ACHN (cell line): Measurements from ENCODE around the gene CRLF3.
"Not testable (repeated sequence)": the region's sequence is repeated elsewhere in the genome, so short reads cannot be mapped to it uniquely, and the experiment has no call there.

ENCODE experiments used
- DNase-seq: peaks from one replicate; pipeline ENCODE4 v3.0.0-alpha.2; 2015
- in situ Hi-C: cut with HindIII; loops from 2 replicates; pipeline ENCODE4 v1.10.0; 2017; ENCODE audit warnings: low sequenced_read_pairs, low pct_ligation_motif_present, low pct_unique_long_range_greater_than_20kb

Gene CRLF3

DNA sequence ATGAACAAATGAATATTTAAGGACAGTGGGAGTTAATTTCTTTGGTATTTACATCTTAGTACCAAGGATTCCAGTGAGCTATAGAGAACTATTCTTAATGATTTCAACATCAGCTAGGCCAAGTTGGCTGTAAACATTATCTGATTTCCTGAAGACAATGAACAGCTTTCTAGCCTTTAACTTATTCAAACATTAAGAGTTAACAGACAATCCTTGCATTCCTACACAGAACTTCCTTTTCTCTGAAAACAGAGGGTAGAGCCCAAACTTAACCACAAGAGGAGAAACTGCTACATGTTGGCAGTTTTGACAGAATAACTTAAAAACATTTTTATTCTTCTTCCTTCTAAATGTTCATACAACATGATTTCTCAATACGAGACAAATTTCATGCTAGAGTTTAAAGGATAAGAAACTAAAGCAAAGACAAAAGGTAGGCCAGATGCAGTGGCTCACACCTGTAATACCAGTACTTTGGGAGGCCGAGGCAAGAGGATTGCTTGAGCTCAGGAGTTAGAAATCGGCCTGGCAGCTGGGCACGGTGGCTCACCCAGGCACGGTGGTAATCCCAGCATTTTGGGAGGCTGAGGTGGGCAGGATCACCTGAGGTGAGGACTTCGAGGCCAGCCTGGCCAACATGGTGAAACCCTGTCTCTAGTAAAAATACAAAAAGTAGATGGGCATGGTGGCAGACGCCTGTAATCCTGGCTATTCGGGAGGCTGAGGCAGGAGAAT, 4.4 kb downstream of the CRLF3 start:
- DNase-seq: no peak

DNA sequence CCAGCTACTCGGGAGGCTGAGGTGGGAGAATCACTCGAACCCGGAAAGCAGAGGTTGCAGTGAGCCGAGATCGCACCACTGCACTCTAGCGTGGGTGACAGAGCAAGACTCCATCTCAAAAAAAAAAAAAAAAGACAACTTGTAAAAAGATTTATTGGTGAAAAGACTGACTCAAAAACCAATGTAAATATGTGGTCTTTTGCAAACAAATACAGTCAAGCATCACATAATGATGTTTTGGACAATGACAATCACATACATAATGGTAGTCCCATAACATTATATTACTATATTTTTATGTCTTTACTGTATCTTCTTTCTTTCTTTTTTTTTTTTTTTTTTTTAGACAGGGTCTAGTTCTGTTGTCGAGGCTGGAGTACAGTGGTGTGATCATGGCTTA, 8.3 kb downstream of the CRLF3 start:
- no peak for DNase-seq
- in situ Hi-C loops: no loop called here

More for the DNA sequence above, 4.4 kb downstream of the CRLF3 start:
- in situ Hi-C loops: no loop called here

DNA sequence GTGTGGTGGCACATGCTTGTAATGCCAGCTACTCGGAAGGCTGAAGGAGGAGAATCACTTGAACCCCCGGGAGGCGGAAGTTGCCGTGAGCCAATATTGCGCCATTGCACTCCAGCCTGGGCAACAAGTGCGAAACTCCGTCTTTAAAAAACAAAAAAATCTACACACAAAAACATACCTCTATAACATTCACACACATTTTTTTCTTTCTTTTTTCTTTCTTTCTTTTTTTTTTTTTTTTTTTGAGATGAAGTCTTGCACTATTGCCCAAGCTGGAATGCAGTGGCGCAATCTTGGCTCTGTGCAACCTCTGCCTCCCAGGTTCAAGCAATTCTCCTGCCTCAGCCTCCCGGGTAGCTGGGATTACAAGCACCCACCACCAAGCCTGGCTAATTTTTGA, 9.6 kb downstream of the CRLF3 start:
- DNase-seq, in situ Hi-C loops: not testable (repeated sequence)

DNA sequence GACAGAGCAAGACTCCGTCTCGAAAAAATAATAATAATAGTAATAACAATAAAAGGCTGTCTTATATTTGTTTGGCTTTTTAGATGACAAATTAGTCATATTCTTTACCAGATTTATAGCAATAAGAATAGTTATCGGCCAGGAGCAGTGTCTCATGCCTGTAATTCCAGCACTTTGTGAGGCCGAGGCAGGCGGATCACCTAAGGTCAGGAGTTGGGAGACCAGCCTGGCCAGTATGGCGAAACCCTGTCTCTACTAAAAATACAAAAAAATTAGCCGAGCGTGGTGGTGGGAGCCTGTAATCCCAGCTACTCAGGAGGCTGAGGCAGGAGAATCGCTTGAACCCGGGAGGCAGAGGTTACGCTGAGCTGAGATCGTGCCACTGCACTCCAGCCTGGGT, 10.3 kb downstream of the CRLF3 start:
- DNase-seq, in situ Hi-C loops: not testable (repeated sequence)

DNA sequence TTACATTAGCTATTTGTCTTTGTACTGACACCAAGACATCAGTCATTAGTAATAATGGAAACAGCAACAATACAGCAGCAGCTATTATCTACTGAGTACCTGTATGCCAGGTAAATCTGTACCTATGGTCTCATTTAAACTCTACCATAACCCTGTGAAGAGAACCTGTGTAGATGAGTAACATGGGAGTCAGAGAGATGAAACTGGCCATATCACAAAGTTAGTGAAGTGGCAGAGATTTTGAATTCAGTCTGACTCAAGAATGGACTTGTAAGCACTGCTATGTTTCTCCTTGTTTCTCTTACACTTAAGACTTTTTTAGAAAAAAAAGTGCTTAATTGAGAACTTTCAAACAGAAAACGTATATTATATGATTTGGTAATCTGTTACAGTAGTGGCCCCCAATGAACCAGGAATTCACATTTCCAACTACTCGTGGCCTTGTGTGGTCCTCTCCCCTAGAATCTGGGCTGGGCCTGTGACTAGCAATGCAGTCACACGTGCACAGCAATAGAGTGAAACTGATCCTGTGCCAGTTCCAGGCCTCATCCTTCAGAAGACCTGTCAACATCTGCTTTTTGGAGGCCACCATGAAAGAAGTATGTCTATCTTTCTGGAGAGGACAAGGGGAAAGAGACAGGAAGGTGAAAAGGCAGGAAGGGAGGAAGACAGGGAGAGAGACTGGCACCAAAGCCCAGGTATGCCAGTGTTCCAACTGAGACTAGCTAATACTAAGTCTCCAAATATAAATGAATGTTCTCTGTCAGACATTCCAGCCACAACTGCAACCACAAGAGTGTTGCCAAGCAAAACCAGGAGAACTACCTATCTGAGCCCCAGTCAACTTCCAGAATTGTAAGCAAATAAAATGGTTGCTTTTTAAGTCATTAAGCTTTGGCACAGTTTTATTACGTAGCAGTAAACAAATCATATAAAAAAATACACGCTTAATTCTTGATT, 12.0 kb downstream of the CRLF3 start:
- no peak for DNase-seq
- in situ Hi-C loops: no loop called here

DNA sequence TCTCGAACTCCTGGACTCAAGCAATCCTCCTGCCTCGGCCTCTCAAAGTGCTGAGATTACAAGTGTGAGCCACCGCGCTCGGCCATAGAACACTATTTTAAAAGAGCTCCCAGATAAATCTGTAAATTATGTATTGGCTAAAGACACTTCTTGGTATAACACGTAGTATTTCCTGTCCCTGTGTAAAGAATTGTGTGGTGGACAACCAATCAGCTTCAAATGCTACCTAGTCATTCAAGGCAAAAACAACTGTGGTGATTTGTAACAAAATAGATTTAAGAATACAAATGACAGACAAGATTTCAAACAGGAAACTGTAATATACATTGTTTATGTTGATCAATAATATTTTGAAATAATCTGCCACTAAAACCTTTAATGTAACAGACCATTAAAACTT, 14.6 kb downstream of the CRLF3 start:
- no peak for DNase-seq

DNA sequence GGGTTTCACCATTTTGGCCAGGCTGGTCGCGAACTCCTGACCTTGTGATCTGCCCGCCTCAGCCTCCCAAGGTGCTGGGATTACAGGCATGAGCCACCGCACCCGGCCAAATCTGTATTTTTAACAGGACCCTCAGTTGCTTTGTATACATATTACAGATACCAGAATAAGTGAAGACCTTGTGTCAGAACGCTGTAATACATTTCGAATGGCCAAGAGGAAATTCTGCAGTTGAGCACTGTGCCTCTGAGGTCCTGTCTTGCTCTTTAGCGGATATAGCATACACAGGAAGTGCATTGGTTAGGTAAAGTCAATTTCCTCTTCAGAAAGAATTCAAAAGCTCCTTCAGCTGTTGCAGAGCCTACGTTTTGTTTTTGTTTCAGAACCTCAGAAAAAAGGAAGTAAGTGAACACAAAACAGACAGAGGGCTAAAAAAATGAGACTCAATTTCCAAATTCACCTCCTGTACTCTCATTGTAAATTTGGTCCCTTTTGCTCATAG, 15.7 kb downstream of the CRLF3 start:
- DNase-seq: no peak
- in situ Hi-C loops: no loop called here

More for the DNA sequence above, 14.6 kb downstream of the CRLF3 start:
- in situ Hi-C loops: no loop called here

DNA sequence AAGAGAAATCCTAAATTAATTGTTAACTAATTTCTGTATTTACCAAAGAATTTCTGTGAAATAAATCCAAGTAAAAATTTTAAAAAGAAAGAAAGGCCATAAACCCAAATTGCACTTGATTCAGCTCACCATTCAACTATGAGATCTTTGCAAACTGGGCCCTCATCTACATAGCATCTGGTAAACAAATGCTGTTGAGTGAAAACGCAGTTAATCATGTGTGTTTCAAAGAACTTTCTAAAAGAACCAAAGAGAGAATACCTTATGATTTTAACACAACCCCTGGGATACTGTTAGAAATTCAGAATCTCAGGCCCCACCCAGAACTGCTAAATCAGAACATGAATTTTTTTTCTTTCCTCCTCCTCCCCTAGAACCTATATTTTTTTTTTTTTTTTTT, 16.6 kb downstream of the CRLF3 start:
- in situ Hi-C loops: no loop called here
- DNase-seq: no peak

DNA sequence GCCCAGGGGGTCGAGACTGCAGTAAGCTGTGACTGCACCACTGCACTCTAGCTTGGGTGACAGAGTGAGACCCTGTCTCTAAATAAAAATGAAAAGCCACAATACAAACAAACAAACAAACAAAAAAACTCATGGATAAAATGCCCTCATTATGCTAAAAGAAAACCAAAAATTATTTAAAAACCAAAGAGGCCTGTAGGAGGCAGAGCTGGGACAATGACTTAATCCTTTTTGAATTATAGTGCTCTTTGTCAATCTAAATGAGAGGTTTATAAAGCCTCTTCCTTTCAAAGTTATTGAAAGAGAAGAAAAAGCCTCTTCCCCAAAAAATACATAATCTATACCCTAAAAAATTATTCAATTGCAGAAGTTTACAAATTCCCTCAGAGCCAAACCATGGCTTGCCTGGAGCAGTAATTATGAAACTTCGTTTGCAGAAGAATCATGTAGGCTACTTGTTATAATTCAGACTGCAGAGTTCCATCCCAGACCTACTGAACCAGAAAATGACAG, 18.5 kb downstream of the CRLF3 start:
- no peak for DNase-seq
- in situ Hi-C loops: no loop called here

DNA sequence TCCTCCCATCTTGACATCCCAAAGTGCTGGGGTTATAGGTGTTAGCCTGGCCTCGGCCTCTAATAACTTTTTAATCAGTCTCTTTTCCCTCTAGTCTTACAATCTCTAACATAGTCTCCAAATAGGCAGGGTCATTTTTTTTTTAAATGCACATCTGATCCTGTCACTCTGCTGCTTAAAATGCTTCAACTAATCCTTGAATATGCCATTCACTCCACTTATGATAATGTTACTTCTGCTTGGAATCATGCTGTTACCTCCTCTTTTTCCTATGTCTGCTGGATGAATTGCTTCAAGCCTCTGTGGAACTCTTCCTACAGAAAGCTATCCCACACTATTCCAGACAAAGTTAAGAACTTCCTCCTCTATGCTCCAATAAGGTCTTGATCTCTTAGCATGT, 22.8 kb downstream of the CRLF3 start:
- in situ Hi-C loops: no loop called here
- no peak for DNase-seq

DNA sequence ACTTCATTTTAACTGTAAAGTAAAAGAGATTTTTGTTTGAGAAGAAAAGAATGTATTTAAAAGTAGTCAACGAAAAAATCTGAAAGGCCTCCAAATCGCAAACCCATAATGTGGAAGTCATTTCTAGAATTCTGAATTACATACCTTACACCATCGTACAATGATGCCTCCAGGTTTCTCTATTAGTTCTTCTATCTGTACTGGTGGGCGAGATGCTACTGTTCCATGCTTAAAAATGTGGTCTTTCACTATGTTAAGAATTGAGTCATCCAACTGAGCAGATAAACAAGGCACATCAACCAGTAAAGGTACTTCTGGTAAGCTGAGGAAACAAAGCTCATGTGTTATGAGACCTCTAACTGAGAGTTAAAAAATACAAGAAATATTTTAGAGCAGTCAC, 28.5 kb downstream of the CRLF3 start:
- in situ Hi-C loops: no loop called here
- no peak for DNase-seq

DNA sequence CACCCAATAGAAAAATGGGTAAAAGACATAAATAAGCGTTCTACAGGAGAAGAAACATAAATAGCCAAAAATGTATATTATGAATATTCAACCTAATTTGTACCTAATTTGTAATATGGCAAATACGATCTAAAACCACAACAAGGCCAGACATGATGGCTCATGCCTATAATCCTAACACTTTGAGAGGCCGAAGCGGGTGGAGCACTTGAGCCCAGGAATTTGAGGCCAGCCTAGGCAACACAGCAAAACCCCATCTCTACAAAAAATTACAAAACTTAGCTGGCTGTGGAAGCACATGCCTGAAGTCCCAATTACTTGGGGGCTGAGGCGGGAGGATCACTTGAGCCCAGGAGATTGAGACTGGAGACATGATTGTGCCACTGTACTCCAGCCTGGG, 30.1 kb downstream of the CRLF3 start:
- in situ Hi-C loops: no loop called here
- no peak for DNase-seq

DNA sequence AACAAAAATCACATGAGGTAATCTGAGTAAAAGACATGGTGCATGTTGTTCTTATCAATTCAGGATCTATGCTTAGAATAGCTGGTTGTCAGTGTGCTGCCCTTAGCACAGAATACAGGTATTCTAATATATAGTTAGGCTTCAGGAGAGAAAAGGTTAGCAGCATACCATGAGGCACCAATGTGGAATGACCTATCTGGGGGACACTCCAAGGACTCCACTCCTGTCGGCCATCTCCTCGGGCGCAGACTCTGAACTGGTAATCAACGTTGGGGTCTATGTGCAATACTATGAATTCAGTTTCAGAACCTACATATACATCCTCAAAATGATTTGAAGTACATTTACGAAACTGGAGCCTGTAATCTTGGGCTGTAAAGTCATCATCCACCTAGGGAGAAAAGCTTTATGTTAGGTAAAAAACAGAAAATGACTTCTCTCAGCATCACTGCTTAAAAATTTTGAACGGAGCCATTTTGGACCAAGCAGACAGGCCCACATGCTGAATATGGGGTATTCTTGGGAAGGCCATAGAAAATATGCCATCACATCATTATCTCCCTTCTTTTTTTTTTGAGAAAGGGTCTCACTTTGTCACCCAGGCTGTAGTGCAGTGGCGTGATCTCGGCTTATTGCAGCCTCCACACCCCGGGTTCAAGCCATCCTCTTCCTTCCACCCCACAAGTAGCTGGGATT, 31.1 kb downstream of the CRLF3 start:
- in situ Hi-C loops: no loop called here
- DNase-seq: no peak

DNA sequence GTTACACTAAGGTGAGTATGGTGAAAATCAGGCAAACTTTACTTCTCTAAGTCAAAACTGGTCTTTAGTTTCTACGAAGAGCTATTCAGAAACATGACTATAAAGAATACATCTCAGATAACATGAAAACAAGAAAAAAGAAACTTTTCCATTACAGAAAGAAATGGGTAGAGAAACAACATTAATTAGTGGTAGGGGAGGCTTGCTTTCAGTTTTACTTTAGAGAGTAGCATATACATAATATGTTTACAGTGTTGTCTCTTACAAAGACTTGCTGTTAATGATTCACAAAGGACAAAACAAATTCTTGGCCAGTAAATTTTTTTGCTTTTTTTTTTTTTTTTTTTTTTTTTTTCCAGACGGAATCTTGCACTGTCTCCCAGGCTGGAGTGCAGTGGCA, 34.2 kb downstream of the CRLF3 start:
- no peak for DNase-seq
- in situ Hi-C loops: no loop called here

DNA sequence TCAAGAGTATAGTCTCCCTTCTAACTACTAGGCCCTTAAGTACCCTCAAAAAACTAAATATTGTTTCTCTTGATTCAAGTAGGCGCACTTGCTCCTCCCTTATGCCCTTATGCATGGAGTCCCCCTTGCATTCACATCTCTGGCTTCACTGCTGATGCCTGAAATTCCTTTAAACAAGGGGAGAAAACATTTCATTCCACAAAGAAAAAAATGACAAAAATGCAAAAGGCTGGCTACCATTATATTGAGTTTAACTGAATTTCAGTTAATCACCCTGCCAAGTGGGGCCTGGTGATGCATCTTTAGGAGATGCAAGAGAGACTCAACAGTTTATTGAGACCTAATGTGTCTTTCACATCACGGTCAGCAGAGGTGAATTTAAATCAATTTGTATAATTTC, 35.6 kb downstream of the CRLF3 start:
- DNase-seq: no peak
- in situ Hi-C loops: no loop called here

DNA sequence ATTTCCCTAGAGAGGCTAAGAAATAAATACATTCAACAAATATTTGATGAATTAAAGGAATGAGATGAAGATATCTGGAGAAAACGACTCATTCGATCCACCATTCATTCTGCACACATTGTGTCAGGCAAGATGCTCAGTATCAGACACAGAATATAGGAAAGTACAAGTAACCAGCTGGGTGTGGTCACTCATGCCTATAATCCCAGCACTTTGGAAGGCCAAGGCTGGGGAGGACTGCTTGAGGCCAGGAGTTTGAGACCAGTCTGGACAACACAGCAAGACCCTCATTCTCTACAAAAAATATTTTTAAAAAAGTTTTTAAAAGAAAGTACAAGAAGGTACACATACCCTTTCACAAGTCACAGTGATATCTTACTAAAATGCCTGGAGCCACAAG, 42.3 kb downstream of the CRLF3 start:
- in situ Hi-C loops: no loop called here
- no peak for DNase-seq

DNA sequence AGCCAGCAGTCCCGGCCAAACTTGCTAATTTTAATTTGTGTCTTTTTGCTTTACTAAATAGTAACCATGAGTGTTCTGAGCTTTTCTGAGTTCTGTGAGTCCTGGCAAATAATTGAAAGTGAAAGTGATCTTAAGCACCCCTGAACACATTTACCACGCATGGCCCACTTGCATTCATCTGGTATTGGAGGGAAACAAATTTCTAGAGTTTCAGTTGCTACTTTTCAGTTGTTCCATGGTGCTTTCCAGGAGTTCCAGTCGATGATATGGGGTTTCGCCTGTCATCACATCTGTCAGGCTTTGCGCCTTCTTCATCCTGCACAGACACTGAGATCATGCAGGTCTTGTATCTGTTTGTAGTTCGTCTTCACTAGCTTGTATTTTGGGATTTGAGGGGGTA, 44.1 kb downstream of the CRLF3 start:
- in situ Hi-C loops: no loop called here
- DNase-seq: no peak

DNA sequence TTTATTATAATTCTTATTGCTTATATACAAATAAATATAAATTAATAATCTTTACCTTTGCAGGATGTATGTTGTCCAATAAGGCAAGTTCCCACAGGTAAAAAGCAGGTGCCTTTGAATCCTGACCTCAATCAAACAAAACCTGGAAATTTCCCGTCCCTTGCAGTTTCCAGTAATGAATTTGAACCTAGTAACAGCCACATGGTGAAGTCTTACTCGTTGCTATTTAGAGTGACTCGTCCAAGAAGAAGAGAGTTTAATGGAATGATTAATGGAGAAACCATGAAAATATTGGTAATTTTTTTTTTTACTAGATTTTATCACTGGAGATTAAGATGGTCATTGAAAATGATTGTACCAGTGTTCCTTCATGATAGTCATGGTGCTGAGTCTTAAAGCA, 55.7 kb downstream of the CRLF3 start:
- DNase-seq, in situ Hi-C loops: not testable (repeated sequence)
